Measurements from ENCODE around the gene GJC2. TPM values are rescaled to one million over a fixed set of nuclear protein-coding genes. Genes with fewer than 3 reads are reported as not detected.

GJC2 gene
- total and polyA plus RNA-seq, 2 donors from 2014 or later = 0.73 to 6.0 TPM

GRCh38 chr1:228176461-228177182, 26.9 kb downstream of the GJC2 start:
- DNase-seq = peak in 2 of 5 donors; percentile 29 to 73
- no peak overlapping the region for H3K9ac ChIP-seq (ENCODE audit: low read length in 3 of 3)

DNA sequence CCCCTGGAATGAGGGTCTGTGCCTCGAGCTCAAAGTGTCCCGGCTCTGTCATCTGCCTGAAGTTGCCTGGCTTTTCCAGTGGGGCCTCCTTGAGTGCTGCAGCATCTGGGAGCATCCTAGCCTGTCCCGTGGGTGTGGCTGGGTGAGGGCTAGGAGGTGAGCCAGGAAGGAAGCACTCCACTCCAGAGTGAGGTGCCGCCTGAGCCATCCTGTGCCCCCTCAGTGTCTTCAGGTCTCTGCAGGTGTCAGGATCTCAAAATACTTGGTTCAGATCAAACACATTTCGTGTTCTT, 27.4 kb downstream of the GJC2 start:
- peaks cover 0 to 3% (median 0%) of the 10 kb centered on the region in 3 donors for H3K36me3 ChIP-seq (ENCODE audit: control insufficient read depth in 2 of 3, insufficient read depth in 3 of 3, low read length in 3 of 3)
- H3K4me1 ChIP-seq (ENCODE audit: control insufficient read depth in 2 of 3, insufficient read depth in 2 of 3, low read depth in 1 of 3, low read length in 3 of 3) = peaks cover 0 to 4% (median 0%) of the 10 kb centered on the region in 3 donors
- H3K9ac ChIP-seq (ENCODE audit: low read length in 3 of 3) = no peak overlapping the region
- H3K9me3 ChIP-seq (ENCODE audit: control insufficient read depth in 2 of 3, insufficient read depth in 1 of 3, low read length in 3 of 3) = no peaks in the 10 kb centered on the region
- TF ChIP-seq, protein P1, sequence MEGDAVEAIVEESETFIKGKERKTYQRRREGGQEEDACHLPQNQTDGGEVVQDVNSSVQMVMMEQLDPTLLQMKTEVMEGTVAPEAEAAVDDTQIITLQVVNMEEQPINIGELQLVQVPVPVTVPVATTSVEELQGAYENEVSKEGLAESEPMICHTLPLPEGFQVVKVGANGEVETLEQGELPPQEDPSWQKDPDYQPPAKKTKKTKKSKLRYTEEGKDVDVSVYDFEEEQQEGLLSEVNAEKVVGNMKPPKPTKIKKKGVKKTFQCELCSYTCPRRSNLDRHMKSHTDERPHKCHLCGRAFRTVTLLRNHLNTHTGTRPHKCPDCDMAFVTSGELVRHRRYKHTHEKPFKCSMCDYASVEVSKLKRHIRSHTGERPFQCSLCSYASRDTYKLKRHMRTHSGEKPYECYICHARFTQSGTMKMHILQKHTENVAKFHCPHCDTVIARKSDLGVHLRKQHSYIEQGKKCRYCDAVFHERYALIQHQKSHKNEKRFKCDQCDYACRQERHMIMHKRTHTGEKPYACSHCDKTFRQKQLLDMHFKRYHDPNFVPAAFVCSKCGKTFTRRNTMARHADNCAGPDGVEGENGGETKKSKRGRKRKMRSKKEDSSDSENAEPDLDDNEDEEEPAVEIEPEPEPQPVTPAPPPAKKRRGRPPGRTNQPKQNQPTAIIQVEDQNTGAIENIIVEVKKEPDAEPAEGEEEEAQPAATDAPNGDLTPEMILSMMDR (IDR thresholded peaks at IDR 0.05; ENCODE audit: borderline replicate concordance, extremely low read depth, insufficient read depth) = no peak
- DNase-seq (peak in 2 of 5 donors; percentile 26 to 48), FAIRE-seq (no peak)
- H3K27ac ChIP-seq (ENCODE audit: low read depth in 2 of 2, low read length in 2 of 2) = no peak overlapping the region
- H3K4me3 ChIP-seq (ENCODE audit: low read length in 3 of 3) = no peak overlapping the region
- intact Hi-C loops (cut with DNase I) = no loop called here
- no peaks in the 10 kb centered on the region for H3K27me3 ChIP-seq (ENCODE audit: control insufficient read depth, insufficient read depth, low read length)

More at GRCh38 chr1:228176461-228177182, 26.9 kb downstream of the GJC2 start:
- Histone ChIP-seq H3K4me3 (ENCODE audit: low read length in 3 of 3) (no peak overlapping the region), H3K9me3 (ENCODE audit: control insufficient read depth in 2 of 3, insufficient read depth in 1 of 3, low read length in 3 of 3) (no peaks in the 10 kb centered on the region), H3K27me3 (ENCODE audit: control insufficient read depth, insufficient read depth, low read length) (no peaks in the 10 kb centered on the region), H3K27ac (ENCODE audit: low read depth in 2 of 2, low read length in 2 of 2) (no peak overlapping the region), H3K36me3 (ENCODE audit: control insufficient read depth in 2 of 3, insufficient read depth in 3 of 3, low read length in 3 of 3) (peaks cover 0 to 3% (median 0%) of the 10 kb centered on the region in 3 donors), H3K4me1 (ENCODE audit: control insufficient read depth in 2 of 3, insufficient read depth in 2 of 3, low read depth in 1 of 3, low read length in 3 of 3) (peaks cover 0 to 4% (median 0%) of the 10 kb centered on the region in 3 donors)
- intact Hi-C loops (cut with DNase I) = no loop called here
- TF ChIP-seq, protein P1 (IDR thresholded peaks at IDR 0.05; ENCODE audit: borderline replicate concordance, extremely low read depth, insufficient read depth) = no peak
- no peak for FAIRE-seq

GRCh38 chr1:228177721-228178710, 28.3 kb downstream of the GJC2 start:
- Histone ChIP-seq H3K4me1 (ENCODE audit: control insufficient read depth in 2 of 3, insufficient read depth in 2 of 3, low read depth in 1 of 3, low read length in 3 of 3) (peaks cover 0 to 4% (median 0%) of the 10 kb centered on the region in 3 donors), H3K9me3 (ENCODE audit: control insufficient read depth in 2 of 3, insufficient read depth in 1 of 3, low read length in 3 of 3) (no peaks in the 10 kb centered on the region), H3K27me3 (ENCODE audit: control insufficient read depth, insufficient read depth, low read length) (no peaks in the 10 kb centered on the region), H3K4me3 (ENCODE audit: low read length in 3 of 3) (no peak overlapping the region), H3K36me3 (ENCODE audit: control insufficient read depth in 2 of 3, insufficient read depth in 3 of 3, low read length in 3 of 3) (peaks cover 0 to 3% (median 0%) of the 10 kb centered on the region in 3 donors), H3K27ac (ENCODE audit: low read depth in 2 of 2, low read length in 2 of 2) (no peak overlapping the region), H3K9ac (ENCODE audit: low read length in 3 of 3) (no peak overlapping the region)
- FAIRE-seq (no peak), DNase-seq (peak in 2 of 5 donors; percentile 18 to 24)
- TF ChIP-seq, protein P1 (IDR thresholded peaks at IDR 0.05; ENCODE audit: borderline replicate concordance, extremely low read depth, insufficient read depth) = no peak
- intact Hi-C loops (cut with DNase I) = no loop called here
